SK-N-SH (cell line): ENCODE measurements around the gene FAM151A. TPM values are rescaled to one million over a fixed set of nuclear protein-coding genes. Genes with fewer than 3 reads are reported as not detected.

Experiments used
- CTCF ChIA-PET: fragments of 300-600, 350-600 bp; formaldehyde crosslinking; extraction: SDS; loops from one replicate; lab custom pipeline; 2021; lab: Yijun Ruan, JAX
- POLR2A ChIA-PET: fragments of 350-600 bp; sonication (Branson Sonifier 250); formaldehyde crosslinking; extraction: SDS; loops from one replicate; lab custom pipeline; 2020; ENCODE audit warnings: antibody characterized with exemption, inconsistent platforms; lab: Yijun Ruan, JAX
- DNase-seq: peaks from one replicate; pipeline ENCODE4 v3.0.0; 2012
- H2AFZ ChIP-seq: fragments of 200-600 bp; sonication (generic); 2 replicates; pipeline ENCODE4 v1.8.1; 2016; ENCODE audit warnings: antibody characterized with exemption, mild to moderate bottlenecking, low read depth
- H3F3A ChIP-seq: fragments of 200-600 bp; sonication (generic); replicated peaks from 2 replicates; pipeline ENCODE3; 2016; ENCODE audit warnings: antibody characterized with exemption, mild to moderate bottlenecking; ENCODE audit not compliant: insufficient read depth
- H3K27ac ChIP-seq, 2 experiments: fragments of 200-500 bp in 1 of 2; fragments of 200-600 bp in 1 of 2; sonication (Bioruptor generic) in 1 of 2; sonication (generic), shearing (Covaris generic) in 1 of 2; 2 replicates each; pipeline versions ENCODE4 v1.5.1 to v1.6.1; 2014 to 2016; ENCODE audit warnings: low read depth in 2 of 2, inconsistent platforms in 1 of 2, low read length in 1 of 2, mild to moderate bottlenecking in 1 of 2, mixed read lengths in 1 of 2
- H3K27me3 ChIP-seq: fragments of 200-600 bp; sonication (generic), shearing (Covaris generic); 2 replicates; pipeline ENCODE4 v1.6.1; 2016; ENCODE audit warnings: mixed run types; ENCODE audit not compliant: insufficient read depth
- H3K36me3 ChIP-seq, 2 experiments: fragments of 200-500 bp in 1 of 2; fragments of 200-600 bp in 1 of 2; sonication (Bioruptor generic) in 1 of 2; sonication (generic) in 1 of 2; replicated peaks in 1 of 2; 2 replicates each; pipeline versions ENCODE3 to v1.5.1; 2014 to 2016; ENCODE audit warnings: low read length in 1 of 2, mild to moderate bottlenecking in 1 of 2; ENCODE audit not compliant: insufficient read depth in 2 of 2, control insufficient read depth in 1 of 2
- H3K4me1 ChIP-seq, 2 experiments: fragments of 200-500 bp in 1 of 2; fragments of 200-600 bp in 1 of 2; sonication (Bioruptor generic) in 1 of 2; sonication (generic), shearing (Covaris generic) in 1 of 2; 2 replicates each; pipeline versions ENCODE4 v1.5.1 to v1.6.1; 2014 to 2016; ENCODE audit warnings: low read depth in 1 of 2, low read length in 1 of 2, mixed run types in 1 of 2; ENCODE audit not compliant: insufficient read depth in 2 of 2, control insufficient read depth in 1 of 2
- H3K4me2 ChIP-seq: fragments of 200-600 bp; sonication (generic), shearing (Covaris generic); 2 replicates; pipeline ENCODE4 v1.6.1; 2017; ENCODE audit warnings: mixed run types
- H3K4me3 ChIP-seq, 2 experiments: fragments of 200-500 bp in 1 of 2; fragments of 200-600 bp in 1 of 2; sonication (Bioruptor generic) in 1 of 2; sonication (generic), shearing (Covaris generic) in 1 of 2; 2 replicates each; pipeline versions ENCODE4 v1.5.1 to v1.8.1; 2014 to 2016; ENCODE audit warnings: low read depth in 2 of 2, inconsistent platforms in 1 of 2, low read length in 1 of 2, mild to moderate bottlenecking in 1 of 2, mixed read lengths in 1 of 2, moderate library complexity in 1 of 2
- H3K79me2 ChIP-seq: fragments of 200-600 bp; sonication (generic); 2 replicates; pipeline ENCODE4 v1.8.1; 2017; ENCODE audit warnings: mild to moderate bottlenecking; ENCODE audit not compliant: insufficient read depth
- H3K9ac ChIP-seq: fragments of 200-600 bp; sonication (generic); 2 replicates; pipeline ENCODE4 v1.6.1; 2017; ENCODE audit warnings: mixed run types
- H3K9me2 ChIP-seq: fragments of 200-600 bp; sonication (generic); 2 replicates; pipeline ENCODE4 v1.6.1; 2017; ENCODE audit warnings: mixed run types
- H3K9me3 ChIP-seq: fragments of 200-600 bp; sonication (generic); 2 replicates; pipeline ENCODE4 v1.6.1; 2017; ENCODE audit warnings: mixed run types, mild to moderate bottlenecking, moderate library complexity
- H4K20me1 ChIP-seq: fragments of 200-600 bp; sonication (generic); 2 replicates; pipeline ENCODE4 v1.6.1; 2017; ENCODE audit warnings: mild to moderate bottlenecking, mixed run types; ENCODE audit not compliant: insufficient read depth
- CTCF ChIP-seq: fragments of 200-600 bp; sonication (generic); IDR thresholded peaks from 2 replicates; pipeline ENCODE4 v1.6.1; 2017; ENCODE audit warnings: antibody characterized with exemption, mild to moderate bottlenecking, moderate library complexity
- EP300 ChIP-seq, 2 experiments: IDR thresholded peaks; 2 replicates each; pipeline versions ENCODE4 v1.4.0 to v1.6.1; 2012; ENCODE audit warnings: borderline replicate concordance in 1 of 2, low read depth in 1 of 2, low read length in 1 of 2
- FOSL2 ChIP-seq: IDR thresholded peaks from 2 replicates; pipeline ENCODE4 v1.4.0; 2012; ENCODE audit warnings: low read depth, mild to moderate bottlenecking, moderate library complexity, borderline replicate concordance
- FOXJ3 ChIP-seq: sonication (generic); formaldehyde crosslinking; IDR thresholded peaks from 2 replicates; pipeline ENCODE4 v1.5.1; 2020; ENCODE audit warnings: mild to moderate bottlenecking, missing genetic modification reagents
- FOXM1 ChIP-seq: IDR thresholded peaks from 2 replicates; pipeline ENCODE4 v1.4.0; 2012; ENCODE audit warnings: low read depth, mild to moderate bottlenecking
- MEF2A ChIP-seq: IDR thresholded peaks from 2 replicates; pipeline ENCODE4 v1.4.0; 2012; ENCODE audit warnings: low read depth, borderline replicate concordance
- MXI1 ChIP-seq: IDR thresholded peaks from 2 replicates; pipeline ENCODE4 v1.6.1; 2012; ENCODE audit warnings: mild to moderate bottlenecking, low read depth, low read length, improper control_type of control experiment
- PBX3 ChIP-seq: IDR thresholded peaks from 2 replicates; pipeline ENCODE4; 2012
- POLR2AphosphoS5 ChIP-seq: IDR thresholded peaks from 2 replicates; pipeline ENCODE4 v1.6.1; 2012; ENCODE audit warnings: low read depth, low read length
- RAD21 ChIP-seq: IDR thresholded peaks from 2 replicates; pipeline ENCODE4 v1.6.1; 2012; ENCODE audit warnings: mild to moderate bottlenecking, low read length
- RCOR1 ChIP-seq: fragments of 150-350 bp; IDR thresholded peaks from 2 replicates; pipeline ENCODE4 v1.6.1; 2017; ENCODE audit warnings: antibody characterized with exemption, low read length
- RFX5 ChIP-seq: IDR thresholded peaks from 2 replicates; pipeline ENCODE4 v1.6.1; 2012; ENCODE audit warnings: mild to moderate bottlenecking, improper control_type of control experiment, low read length
- RXRA ChIP-seq: IDR thresholded peaks from 2 replicates; pipeline ENCODE4 v1.4.0; 2012; ENCODE audit warnings: low read depth, mild to moderate bottlenecking, borderline replicate concordance
- SIN3A ChIP-seq: IDR thresholded peaks from 2 replicates; pipeline ENCODE4 v1.6.1; 2012; ENCODE audit warnings: low read depth, mild to moderate bottlenecking, low read length, moderate library complexity, borderline replicate concordance
- TEAD4 ChIP-seq: IDR thresholded peaks from 2 replicates; pipeline ENCODE4 v1.4.0; 2012; ENCODE audit warnings: mild to moderate bottlenecking, borderline replicate concordance; ENCODE audit not compliant: insufficient read depth
- USF1 ChIP-seq: IDR thresholded peaks from 2 replicates; pipeline ENCODE4 v1.4.0; 2012; ENCODE audit warnings: low read depth, borderline replicate concordance
- USF2 ChIP-seq: fragments of 150-350 bp; IDR thresholded peaks from 2 replicates; pipeline ENCODE4 v1.6.1; 2017; ENCODE audit warnings: antibody characterized with exemption, low read length, low read depth, borderline replicate concordance
- YY1 ChIP-seq: IDR thresholded peaks from 2 replicates; pipeline ENCODE4 v1.4.0; 2012; ENCODE audit warnings: low read depth, mild to moderate bottlenecking
- WGBS: methylation state at CpG from one replicate; pipeline ENCODE4 v1.1.6; 2017; ENCODE audit warnings: low lambda C conversion rate; 5-methylcytosine and 5-hydroxymethylcytosine counted together
- polyA plus RNA-seq, 3 experiments: library from polyadenylated mRNA; depleted of rRNA; stranded (reverse); fragments of >200 nt; gene quantifications; 2 replicates each; pipeline ENCODE4 v1.2.3, GENCODE V29; 2012
- TF ChIP-seq, protein P1 (sequence below): IDR thresholded peaks from 2 replicates; pipeline ENCODE4 v1.6.1; 2012; ENCODE audit warnings: mild to moderate bottlenecking, low read depth, low read length, moderate library complexity
- TF ChIP-seq, protein P2 (sequence below): IDR thresholded peaks from 2 replicates; pipeline ENCODE4 v1.4.0; 2012; ENCODE audit warnings: low read depth

Gene FAM151A
- polyA plus RNA-seq, 1 of the 3 experiments (the other 2 are of a cell fraction): not detected

DNA sequence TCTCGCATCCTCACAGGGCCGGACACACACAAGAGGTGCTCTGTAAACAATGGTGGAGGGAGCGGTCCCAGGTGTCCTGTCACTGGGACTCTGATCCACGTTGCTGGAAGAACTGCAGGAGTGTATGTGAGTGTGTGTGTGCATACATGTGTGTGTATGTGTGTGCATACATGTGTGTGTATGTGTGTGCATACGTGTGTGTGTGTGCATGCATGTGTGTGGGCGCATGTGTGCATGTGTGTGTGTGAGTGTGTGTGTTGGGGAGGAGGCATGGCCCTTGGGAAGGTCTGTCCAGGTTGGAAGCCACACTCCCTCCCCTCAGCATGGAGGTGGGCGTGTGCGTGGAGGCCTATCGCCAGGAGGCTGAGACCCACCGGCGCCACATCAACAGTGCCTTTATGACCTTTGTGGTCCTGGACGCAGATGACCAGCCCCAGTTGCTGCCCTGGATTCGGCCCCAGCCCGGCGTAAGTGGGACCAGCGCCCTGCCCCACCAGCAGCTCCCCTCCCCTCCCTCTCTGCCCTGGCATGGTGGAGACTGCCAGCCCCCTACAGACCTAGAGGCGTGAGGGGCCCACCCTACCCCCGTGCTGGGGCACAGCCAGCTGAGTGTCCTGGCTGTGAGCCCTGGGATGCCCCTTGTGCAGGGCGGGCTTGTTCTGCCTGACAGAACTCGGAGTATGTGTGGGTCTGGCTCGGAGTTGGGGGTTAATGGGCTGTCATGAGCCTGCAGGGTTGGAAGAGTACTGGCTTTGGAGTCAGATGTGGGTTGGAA is 22.2 kb downstream of the FAM151A start:
- Histone ChIP-seq H3K4me1 (peaks cover 0 to 11% of the 10 kb centered on the region in 2 experiments; a peak in 1 of 4 replicates), H3K36me3 (peaks cover 0 to 9% of the 10 kb centered on the region in 2 experiments), H3K4me2 (no peak overlapping the region), H3F3A (no peaks in the 10 kb centered on the region), H3K4me3 (no peak overlapping the region), H3K27me3 (no peaks in the 10 kb centered on the region), H3K27ac (no peak overlapping the region), H3K9ac (no peak overlapping the region), H2AFZ (no peak overlapping the region), H4K20me1 (no peaks in the 10 kb centered on the region), H3K9me3 (no peaks in the 10 kb centered on the region), H3K9me2 (no peaks in the 10 kb centered on the region), H3K79me2 (no peaks in the 10 kb centered on the region)
- TF ChIP-seq CTCF: no peak
- TF ChIP-seq RFX5: no peak
- TF ChIP-seq, protein P1, sequence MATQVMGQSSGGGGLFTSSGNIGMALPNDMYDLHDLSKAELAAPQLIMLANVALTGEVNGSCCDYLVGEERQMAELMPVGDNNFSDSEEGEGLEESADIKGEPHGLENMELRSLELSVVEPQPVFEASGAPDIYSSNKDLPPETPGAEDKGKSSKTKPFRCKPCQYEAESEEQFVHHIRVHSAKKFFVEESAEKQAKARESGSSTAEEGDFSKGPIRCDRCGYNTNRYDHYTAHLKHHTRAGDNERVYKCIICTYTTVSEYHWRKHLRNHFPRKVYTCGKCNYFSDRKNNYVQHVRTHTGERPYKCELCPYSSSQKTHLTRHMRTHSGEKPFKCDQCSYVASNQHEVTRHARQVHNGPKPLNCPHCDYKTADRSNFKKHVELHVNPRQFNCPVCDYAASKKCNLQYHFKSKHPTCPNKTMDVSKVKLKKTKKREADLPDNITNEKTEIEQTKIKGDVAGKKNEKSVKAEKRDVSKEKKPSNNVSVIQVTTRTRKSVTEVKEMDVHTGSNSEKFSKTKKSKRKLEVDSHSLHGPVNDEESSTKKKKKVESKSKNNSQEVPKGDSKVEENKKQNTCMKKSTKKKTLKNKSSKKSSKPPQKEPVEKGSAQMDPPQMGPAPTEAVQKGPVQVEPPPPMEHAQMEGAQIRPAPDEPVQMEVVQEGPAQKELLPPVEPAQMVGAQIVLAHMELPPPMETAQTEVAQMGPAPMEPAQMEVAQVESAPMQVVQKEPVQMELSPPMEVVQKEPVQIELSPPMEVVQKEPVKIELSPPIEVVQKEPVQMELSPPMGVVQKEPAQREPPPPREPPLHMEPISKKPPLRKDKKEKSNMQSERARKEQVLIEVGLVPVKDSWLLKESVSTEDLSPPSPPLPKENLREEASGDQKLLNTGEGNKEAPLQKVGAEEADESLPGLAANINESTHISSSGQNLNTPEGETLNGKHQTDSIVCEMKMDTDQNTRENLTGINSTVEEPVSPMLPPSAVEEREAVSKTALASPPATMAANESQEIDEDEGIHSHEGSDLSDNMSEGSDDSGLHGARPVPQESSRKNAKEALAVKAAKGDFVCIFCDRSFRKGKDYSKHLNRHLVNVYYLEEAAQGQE: no peak
- no peak for TF ChIP-seq MEF2A
- no peak for TF ChIP-seq FOXJ3 (CRISPR knock-in tag)
- no peak for TF ChIP-seq EP300 (IDR thresholded peaks at IDR 0.05; ENCODE audit: borderline replicate concordance in 1 of 2, low read depth in 1 of 2, low read length in 1 of 2)
- no peak for TF ChIP-seq RAD21
- TF ChIP-seq RCOR1: no peak
- TF ChIP-seq RXRA: no peak
- TF ChIP-seq SIN3A: no peak
- TF ChIP-seq YY1: no peak
- no peak for TF ChIP-seq USF1
- TF ChIP-seq, protein P2, sequence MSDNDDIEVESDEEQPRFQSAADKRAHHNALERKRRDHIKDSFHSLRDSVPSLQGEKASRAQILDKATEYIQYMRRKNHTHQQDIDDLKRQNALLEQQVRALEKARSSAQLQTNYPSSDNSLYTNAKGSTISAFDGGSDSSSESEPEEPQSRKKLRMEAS: no peak
- TF ChIP-seq USF2: no peak
- no peak for TF ChIP-seq POLR2AphosphoS5
- no peak for TF ChIP-seq FOSL2
- TF ChIP-seq MXI1: no peak
- no peak for TF ChIP-seq FOXM1
- no peak for TF ChIP-seq PBX3
- TF ChIP-seq TEAD4: no peak
- CTCF ChIA-PET: no interaction called here
- 82% methylated on average over 7 of the region's 21 CpGs for whole genome bisulfite sequencing
- POLR2A ChIA-PET: no interaction called here
- no peak for DNase-seq
